OCI-M2 (cell line): Measurements from ENCODE around the gene TBC1D10A.

Source experiments
- DNase-seq: peaks from one replicate; lab custom pipeline; 2025; ENCODE audit not compliant: unreplicated experiment; lab: John Stamatoyannopoulos, UW

TBC1D10A gene

DNA sequence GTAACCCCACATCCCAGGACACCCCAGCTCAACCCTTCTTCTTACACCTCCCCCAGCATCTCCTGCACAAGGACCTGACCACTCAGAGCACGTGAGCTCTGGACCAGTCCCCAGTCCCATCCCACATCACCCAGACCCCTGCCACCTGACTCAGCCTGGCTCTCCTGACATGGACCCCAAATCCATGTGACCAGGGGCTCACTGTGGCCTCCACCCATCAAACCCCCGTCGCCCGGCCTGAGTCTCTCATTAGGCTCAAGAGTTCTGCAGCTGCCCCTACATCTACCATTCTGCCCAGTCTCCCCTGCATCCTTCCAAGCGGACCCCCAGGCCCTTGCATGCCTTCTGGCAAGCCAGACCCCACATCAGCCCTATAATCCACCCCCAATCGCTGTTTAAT is 78.3 kb downstream of the TBC1D10A start:
- no peak for DNase-seq

DNA sequence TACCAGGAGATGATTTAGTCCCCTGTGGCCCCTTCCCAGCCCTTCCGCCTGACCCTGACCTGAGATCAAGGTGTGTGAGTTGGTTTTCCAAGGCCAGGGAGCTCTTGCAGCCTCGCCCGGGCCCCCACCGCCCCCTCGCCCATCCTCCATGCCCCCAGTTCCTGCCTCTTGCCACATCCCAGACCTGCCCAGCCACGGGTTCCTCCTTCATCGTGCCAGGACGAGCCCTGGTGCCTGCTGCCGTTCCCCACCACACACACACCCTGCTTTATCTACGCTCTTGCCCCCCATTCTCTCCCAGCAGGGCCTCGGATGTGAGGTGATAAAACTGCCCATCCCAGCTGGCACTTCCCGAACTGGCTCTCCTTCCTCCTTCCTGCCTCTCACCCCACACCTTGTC is 78.8 kb downstream of the TBC1D10A start:
- DNase-seq, result no peak

DNA sequence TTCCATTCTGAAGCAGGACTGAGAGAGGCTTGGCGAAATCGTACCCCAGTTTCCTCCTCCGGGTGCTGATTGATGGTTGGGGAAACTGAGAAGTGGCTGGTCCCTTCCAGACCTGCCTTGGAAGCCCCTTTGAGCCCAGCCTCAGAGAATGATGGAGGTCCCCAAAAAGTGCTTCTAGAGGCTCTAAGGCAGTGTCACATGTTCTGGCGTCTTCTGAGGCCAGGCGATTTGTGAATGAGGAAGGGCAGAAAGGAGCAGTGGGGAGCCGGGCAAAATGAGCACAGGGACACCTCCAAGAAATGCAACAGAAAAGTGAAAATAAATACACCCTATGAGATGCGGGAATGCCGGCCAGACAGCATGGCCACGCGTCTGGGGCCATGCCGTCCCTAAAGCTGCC is 79.2 kb downstream of the TBC1D10A start:
- DNase-seq, result no peak

DNA sequence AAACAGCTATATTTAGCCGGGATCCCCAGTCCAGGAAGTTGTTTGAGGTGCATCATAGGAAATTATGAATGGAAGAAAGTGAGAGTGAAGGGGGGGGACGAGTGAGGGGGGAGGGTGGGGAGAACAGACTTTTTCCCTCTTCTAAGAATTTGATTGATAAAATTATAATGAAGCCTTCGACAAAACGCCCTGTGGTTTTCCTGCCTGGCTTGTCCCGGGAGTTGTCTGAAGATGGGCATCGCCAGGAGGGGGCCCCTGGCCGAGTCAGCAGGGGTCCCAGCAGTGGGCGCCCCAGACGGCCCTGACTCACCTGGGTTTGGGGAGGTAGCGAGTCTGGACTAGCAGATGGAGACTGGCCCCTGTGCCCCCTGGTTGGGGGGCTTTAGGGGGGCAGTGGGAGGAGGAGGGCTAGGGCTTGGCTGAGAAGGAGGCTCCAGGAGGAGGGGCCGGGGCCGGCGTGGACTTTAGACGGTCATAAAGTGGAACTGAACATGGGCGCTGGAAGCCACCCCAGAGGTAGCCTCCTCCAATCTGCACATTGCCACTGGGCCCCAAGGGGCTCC is 79.8 kb downstream of the TBC1D10A start:
- DNase-seq, result no peak

DNA sequence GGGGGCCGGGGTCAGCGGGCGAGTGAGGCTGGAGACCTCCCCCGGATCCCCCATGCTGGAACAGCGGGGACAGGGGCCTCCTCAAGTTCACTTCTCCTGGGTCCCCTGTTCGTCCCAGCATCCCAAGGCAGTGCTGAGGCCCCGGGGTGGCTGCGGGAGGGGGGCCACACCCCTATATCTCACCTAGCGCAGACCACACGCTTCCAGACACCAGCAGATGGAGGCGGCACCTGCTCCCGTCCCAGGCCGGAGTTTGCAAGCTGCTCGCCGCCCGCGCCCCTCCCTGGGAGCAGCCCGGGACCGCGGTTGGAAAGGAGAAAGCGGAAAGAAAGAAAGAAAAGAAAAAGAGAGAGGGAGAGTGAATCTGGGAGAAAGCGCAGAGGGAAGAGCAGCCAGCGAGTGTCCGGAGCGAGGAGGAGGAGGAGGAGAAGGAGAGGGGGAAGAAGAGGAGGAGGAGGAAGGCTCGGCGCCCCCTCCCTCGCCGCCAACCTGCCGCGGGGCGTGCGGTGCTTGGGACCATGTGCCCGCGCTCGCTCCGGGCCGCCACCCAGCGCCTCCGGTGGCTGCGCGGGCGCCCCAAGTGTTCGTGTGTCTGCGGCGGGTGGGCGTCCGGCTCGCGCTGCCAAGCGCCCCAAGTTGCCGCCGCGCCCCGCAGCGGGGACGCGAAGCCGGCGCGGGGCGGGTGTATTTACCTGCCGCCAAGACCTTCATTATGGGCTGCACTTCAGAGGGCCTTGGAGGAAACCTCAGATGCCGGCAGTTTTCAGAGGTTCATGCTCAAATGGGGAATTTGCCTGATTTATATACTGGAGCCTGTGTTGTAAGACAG is 80.5 kb downstream of the TBC1D10A start, which contains the start of gene LIF:
TSS of gene LIF (minus strand) at position 775 of the 829 bp plus-strand sequence. CDS start at position 711, 64 bp downstream.
- no peak for DNase-seq

DNA sequence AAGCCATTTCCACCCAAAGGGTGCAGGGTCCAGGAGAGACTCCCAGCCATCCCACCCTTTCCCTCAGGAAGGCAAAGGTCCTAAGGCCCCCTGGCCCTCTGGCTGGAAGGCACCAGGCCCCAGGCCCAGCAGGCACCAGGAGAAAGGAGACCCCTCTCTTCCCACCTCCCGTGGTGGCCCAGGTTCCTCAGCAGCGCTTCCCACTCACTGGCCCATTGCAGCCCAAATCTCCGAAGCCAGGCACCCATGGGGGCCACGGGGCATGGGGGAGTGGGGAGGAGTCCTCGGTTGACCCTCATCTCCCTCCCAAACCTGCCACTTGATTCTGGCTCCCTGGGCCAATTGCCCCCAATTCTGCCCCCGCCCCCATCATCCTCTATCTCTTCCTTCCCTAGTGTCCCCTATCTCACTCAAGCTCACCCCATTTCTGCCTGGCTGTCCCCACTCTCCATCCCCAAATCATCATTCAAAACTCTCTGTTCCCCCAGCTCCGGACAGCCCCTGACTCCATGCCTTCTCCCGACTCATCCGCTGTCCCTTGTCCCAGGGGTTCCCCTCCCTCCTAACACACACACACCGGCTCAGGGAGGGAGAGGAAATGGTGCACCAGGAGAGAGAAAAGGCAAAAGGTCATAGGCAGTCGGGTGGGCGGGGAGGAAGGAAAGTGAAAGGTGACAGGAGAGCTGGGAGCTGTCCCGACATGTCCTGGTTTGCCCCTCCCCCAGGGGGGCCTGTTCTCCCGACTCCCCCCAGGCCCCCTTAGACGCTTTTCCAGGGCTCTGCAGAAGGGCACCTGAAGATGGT is 81.4 kb downstream of the TBC1D10A start:
- DNase-seq, result no peak

DNA sequence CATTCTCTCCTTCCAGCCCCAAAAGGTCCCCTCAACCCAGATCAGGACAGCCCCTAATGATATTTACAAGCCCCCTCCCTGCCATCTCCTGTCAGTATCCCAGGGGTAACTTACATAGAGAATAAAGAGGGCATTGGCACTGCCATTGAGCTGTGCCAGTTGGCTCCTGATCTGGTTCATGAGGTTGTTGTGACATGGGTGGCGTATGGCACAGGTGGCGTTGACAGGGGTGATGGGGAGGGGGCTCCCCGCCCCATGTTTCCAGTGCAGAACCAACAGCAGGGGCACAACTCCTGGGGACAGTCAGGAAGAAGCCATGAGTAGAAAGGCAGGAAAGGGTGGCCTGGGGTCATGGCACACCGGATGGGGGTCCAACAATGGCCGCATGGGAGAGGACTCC is 82.1 kb downstream of the TBC1D10A start:
- no peak for DNase-seq

DNA sequence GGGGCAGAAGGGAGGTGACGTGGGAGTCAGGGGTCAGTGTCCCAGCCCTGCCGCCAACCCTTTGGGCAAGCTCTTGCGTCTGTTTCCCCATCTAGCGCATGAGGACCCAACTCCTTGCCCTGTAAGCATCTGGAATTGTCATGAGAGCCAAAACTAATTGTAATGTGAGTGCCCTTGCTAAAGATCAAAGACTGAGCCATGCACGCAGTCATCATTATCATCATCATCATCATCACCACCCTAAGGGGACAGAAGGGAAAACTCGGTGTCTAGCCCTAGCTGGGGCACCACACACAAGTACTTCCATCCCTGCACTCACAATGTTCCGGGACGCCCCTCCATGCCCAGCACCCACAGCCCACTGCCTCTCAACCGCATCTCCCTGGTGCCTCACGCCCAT is 82.7 kb downstream of the TBC1D10A start:
- DNase-seq, result no peak

DNA sequence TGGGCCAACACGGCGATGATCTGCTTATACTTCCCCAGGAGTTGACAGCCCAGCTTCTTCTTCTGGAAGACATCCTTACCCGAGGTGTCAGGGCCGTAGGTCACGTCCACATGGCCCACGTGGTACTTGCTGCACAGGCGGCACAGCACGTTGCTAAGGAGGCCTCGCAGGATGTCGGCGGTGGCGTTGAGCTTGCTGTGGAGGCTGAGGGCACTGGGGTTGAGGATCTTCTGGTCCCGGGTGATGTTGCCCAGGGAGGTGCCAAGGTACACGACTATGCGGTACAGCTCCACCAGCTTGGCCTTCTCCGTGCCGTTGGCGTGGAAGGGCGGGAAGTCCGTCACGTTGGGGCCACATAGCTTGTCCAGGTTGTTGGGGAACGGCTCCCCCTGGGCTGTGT is 83.1 kb downstream of the TBC1D10A start:
- no peak for DNase-seq
